Measurements from ENCODE around the gene SORCS1.

DNA sequence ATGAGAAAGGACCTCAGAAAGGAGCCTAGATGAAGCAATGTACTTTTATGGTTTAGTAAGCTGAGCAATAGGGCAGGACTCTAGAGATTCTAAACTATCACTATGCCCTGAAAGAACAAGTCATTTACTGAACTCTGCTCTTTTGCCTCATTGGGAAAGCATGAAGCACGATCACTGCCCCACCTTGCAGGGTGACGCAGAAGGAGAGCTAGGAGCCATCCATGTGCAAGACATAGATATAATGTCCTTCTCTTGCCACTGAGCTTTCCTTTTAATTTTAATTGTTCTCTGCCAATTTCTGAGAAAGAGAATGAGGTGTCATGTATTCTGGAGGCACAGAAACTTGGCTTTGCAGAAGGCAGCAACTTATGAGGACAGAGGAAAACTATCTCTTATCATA, 108.3 kb downstream of the SORCS1 start:
- TF ChIP-seq, protein P1, sequence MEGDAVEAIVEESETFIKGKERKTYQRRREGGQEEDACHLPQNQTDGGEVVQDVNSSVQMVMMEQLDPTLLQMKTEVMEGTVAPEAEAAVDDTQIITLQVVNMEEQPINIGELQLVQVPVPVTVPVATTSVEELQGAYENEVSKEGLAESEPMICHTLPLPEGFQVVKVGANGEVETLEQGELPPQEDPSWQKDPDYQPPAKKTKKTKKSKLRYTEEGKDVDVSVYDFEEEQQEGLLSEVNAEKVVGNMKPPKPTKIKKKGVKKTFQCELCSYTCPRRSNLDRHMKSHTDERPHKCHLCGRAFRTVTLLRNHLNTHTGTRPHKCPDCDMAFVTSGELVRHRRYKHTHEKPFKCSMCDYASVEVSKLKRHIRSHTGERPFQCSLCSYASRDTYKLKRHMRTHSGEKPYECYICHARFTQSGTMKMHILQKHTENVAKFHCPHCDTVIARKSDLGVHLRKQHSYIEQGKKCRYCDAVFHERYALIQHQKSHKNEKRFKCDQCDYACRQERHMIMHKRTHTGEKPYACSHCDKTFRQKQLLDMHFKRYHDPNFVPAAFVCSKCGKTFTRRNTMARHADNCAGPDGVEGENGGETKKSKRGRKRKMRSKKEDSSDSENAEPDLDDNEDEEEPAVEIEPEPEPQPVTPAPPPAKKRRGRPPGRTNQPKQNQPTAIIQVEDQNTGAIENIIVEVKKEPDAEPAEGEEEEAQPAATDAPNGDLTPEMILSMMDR (IDR thresholded peaks at IDR 0.05), result no peak
- TF ChIP-seq POLR2A (IDR thresholded peaks at IDR 0.05), result no peak
